Lung (tissue), 12 donors: Measurements from ENCODE around the gene ACTL6A. TPM values are rescaled to one million over a fixed set of nuclear protein-coding genes. Genes with fewer than 3 reads are reported as not detected.

ENCODE experiments used
- ATAC-seq: fragments of 200-7000 bp; cut with Tn5 transposase; one replicate; pipeline ENCODE4 v1.9.1; 2020; ENCODE audit warnings: moderate number of reproducible peaks; ENCODE audit not compliant: insufficient read depth, low FRiP score
- DNase-seq, 3 donors: peaks; one replicate each; pipeline ENCODE4 v3.0.0-alpha.2; 2013 to 2017
- H3K27ac ChIP-seq, 2 donors: one replicate each; pipeline ENCODE4 v1.5.1; 2013; ENCODE audit warnings: mild to moderate bottlenecking in 2 of 2, moderate library complexity in 2 of 2, control low read depth in 1 of 2, inconsistent platforms in 1 of 2, low read depth in 1 of 2, low read length in 1 of 2
- H3K27me3 ChIP-seq, 3 donors: one replicate each; pipeline ENCODE4 v1.5.1; 2013; ENCODE audit warnings: low read length in 2 of 3; ENCODE audit not compliant: control insufficient read depth in 3 of 3, insufficient read depth in 3 of 3
- H3K36me3 ChIP-seq, 4 donors: one replicate each; pipeline ENCODE4 v1.5.1; 2013; ENCODE audit warnings: low read length in 4 of 4, mild to moderate bottlenecking in 1 of 4, moderate library complexity in 1 of 4; ENCODE audit not compliant: control insufficient read depth in 4 of 4, insufficient read depth in 4 of 4
- H3K4me1 ChIP-seq, 5 donors: one replicate each; pipeline ENCODE4 v1.5.1; 2013; ENCODE audit warnings: low read length in 5 of 5, mild to moderate bottlenecking in 2 of 5, moderate library complexity in 1 of 5; ENCODE audit not compliant: control insufficient read depth in 5 of 5, insufficient read depth in 5 of 5
- H3K4me3 ChIP-seq: one replicate; pipeline ENCODE4 v1.5.1; 2013; ENCODE audit warnings: mild to moderate bottlenecking, control low read depth, moderate library complexity
- H3K9ac ChIP-seq, 2 donors: one replicate each; pipeline ENCODE4 v1.5.1; 2013; ENCODE audit warnings: low read length in 2 of 2, control low read depth in 1 of 2; ENCODE audit not compliant: insufficient read depth in 1 of 2
- H3K9me3 ChIP-seq, 4 donors: one replicate each; pipeline ENCODE4 v1.5.1; 2013; ENCODE audit warnings: low read length in 3 of 4, mild to moderate bottlenecking in 1 of 4, moderate library complexity in 1 of 4; ENCODE audit not compliant: control insufficient read depth in 4 of 4, insufficient read depth in 3 of 4
- CTCF ChIP-seq: IDR thresholded peaks from 2 replicates; pipeline ENCODE4 v1.5.1; 2012; ENCODE audit warnings: mild to moderate bottlenecking; ENCODE audit errors: control extremely low read depth, extremely low read depth
- WGBS, 2 donors: extraction: QIAGEN DNeasy Blood & Tissue Kit; methylation state at CpG; one replicate each; pipeline ENCODE4 v1.1.7; 2013; 5-methylcytosine and 5-hydroxymethylcytosine counted together
- polyA plus RNA-seq, 2 donors: library from polyadenylated mRNA; stranded (reverse); fragments of 200-250 nt; gene quantifications; one replicate each; pipeline ENCODE4 v1.2.1, GENCODE V29; 2013
- total RNA-seq, 2 donors: library from RNA; depleted of rRNA in 1 of 2; stranded (reverse); fragments of >200 nt in 1 of 2; gene quantifications; one replicate each; pipeline ENCODE4 v1.2.1, GENCODE V29; 2014 to 2021
- donor health status: control.
- donor health status: control.
- donor health status: Bipolar disorder and iron deficiency.
- donor health status: healthy.
- donor health status: DM: yes; HTN: yes; CAD: no.

ACTL6A gene
- total and polyA plus RNA-seq, 4 donors = 32.3 to 66.0 (median 48.3) TPM

GRCh38 chr3:179542375-179542774, 20.4 kb upstream of the ACTL6A start:
- no peak for DNase-seq
- Histone ChIP-seq H3K9ac (no peak overlapping the region), H3K4me1 (peaks cover 0 to 3% (median 0%) of the 10 kb centered on the region in 5 donors), H3K9me3 (no peaks in the 10 kb centered on the region), H3K27ac (no peak overlapping the region), H3K4me3 (no peak overlapping the region), H3K36me3 (no peaks in the 10 kb centered on the region), H3K27me3 (no peaks in the 10 kb centered on the region)
- TF ChIP-seq CTCF = no peak
- no peak for ATAC-seq

- no peaks in the 10 kb centered on the region for H3K9me3 ChIP-seq
- no peak overlapping the region for H3K27ac ChIP-seq
- no peak overlapping the region for H3K9ac ChIP-seq
- H3K27me3 ChIP-seq = no peaks in the 10 kb centered on the region
- DNase-seq (no peak), ATAC-seq (no peak)
- no peak overlapping the region for H3K4me3 ChIP-seq
- H3K36me3 ChIP-seq = no peaks in the 10 kb centered on the region
- peaks cover 0 to 3% (median 0%) of the 10 kb centered on the region in 5 donors for H3K4me1 ChIP-seq
- 70 to 91% methylated on average over 2 of the region's 2 CpGs for WGBS, 2 donors
- no peak for TF ChIP-seq CTCF
Observed at GRCh38 chr3:179544981-179545645, 17.6 kb upstream of the ACTL6A start.

GRCh38 chr3:179546814-179547241, 15.9 kb upstream of the ACTL6A start:
- TF ChIP-seq CTCF = no peak
- H3K9ac ChIP-seq = no peak overlapping the region
- no peaks in the 10 kb centered on the region for H3K27me3 ChIP-seq
- 71 to 87% methylated on average over 2 of the region's 2 CpGs for WGBS, 2 donors
- H3K9me3 ChIP-seq = no peaks in the 10 kb centered on the region
- H3K36me3 ChIP-seq = no peaks in the 10 kb centered on the region
- ATAC-seq (no peak), DNase-seq (no peak)
- H3K4me1 ChIP-seq = peaks cover 0 to 10% (median 0%) of the 10 kb centered on the region in 5 donors
- no peak overlapping the region for H3K27ac ChIP-seq
- no peak overlapping the region for H3K4me3 ChIP-seq
